KG1 (cell line): ENCODE measurements around the gene TRIM41.
"Not testable (repeated sequence)": the region's sequence is repeated elsewhere in the genome, so short reads cannot be mapped to it uniquely, and the experiment has no call there.

ENCODE experiments used
- DNase-seq: peaks from one replicate; lab custom pipeline; 2025; lab: John Stamatoyannopoulos, UW

The TRIM41 gene

GRCh38 chr5:181211208-181211607, 11.9 kb upstream of the TRIM41 start:
- no peak for DNase-seq

GRCh38 chr5:181212080-181212479, 11.0 kb upstream of the TRIM41 start:
- no peak for DNase-seq

DNA sequence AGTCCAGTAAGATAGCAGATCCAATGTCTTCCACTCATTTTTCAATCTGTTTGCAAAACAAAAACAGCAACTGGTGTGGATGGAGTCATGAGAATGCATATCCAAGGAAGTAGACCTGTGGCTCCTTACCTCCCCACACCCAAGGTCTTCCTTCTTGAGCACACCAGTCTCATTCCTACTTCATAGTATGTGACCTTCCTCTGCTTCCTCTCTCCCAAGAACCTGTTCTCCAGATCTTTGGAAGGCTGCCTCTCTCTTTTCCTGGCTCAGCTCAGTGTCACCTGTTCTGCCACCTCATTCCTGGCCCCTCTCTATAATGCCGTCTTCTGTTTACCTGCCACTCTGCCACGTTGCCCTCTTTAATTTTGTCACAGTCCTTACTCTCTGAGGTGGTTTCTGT, 10.1 kb upstream of the TRIM41 start:
- no peak for DNase-seq

GRCh38 chr5:181214249-181214648, 8.8 kb upstream of the TRIM41 start:
- DNase-seq = not testable (repeated sequence)

DNA sequence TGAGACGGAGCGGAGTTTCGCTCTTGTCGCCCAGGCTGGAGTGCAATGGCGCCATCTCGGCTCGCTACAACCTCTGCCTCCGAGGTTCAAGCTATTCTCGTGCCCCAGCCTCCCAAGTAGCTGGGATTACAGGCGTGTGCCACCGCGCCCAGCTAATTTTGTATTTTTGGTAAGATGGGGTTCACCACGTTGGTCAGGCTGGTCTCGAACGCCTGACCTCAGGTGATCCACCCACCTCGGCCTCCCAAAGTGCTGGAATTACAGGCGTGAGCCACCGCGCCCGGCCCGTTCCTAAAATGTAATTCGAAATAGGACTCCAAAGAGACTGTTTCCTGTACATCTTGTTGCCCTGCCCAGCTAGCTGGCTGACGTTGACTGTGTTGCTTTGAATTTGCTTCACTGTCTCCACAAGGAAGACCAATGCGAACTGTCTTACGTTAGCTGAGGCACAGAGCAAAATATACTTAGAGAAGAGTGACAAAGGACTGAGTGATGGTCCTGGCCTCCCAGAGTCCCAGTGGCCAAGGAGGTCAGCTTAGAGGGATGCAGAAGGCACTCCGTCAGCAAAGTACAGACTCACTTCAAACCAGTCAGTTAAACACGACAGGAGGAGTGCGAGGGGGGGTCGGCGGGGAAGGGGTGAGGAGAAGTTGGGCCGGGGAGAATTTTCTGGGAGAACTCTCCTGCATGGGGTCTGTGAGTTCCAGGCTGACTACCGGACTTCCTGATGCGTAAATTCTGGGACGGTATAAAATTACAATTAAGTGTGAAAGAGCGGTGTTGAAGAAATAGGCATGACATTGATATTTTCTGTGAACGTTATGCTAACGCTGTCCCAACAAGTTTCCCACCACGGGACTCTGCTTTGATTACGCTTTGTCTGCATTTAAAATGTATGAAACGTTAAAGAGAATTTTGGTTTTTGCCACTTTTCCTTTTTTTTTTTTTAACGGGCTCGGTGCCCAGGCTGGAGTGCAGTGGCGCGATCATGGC, 6.8 kb upstream of the TRIM41 start:
- DNase-seq = no peak

- DNase-seq = no peak
These were observed 5.8 kb upstream of the TRIM41 start for GRCh38 chr5:181217111-181217802.

DNA sequence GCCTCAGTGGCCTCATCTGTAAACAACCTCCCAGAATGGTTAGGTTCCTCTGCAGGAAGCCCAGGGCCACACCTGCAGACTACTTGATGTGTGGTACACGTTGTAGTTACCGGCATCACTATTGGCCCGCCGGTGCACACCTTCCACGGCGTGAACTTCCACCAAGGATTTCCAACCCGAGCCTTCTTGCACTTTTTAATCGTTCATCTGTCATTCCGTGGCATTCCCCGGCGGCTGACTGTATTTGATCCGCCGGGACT, 5.3 kb upstream of the TRIM41 start:
- DNase-seq = no peak

DNA sequence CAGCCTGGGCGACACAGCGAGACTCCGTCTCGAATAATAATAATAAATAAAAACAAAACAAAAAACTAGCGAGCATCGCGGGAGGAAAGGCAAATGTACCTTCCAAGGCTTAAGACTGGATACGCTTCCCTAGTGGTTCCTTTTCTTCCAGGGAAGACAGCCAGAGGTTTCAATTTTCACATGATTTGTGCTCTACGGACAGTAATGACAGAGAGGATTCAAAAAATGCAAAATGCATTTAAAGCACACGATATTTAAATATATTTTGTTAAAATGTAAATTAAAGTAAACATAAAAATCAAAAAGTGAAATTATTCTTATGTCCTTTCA, 4.3 kb upstream of the TRIM41 start:
- no peak for DNase-seq

- no peak for DNase-seq
These were observed 3.6 kb upstream of the TRIM41 start for GRCh38 chr5:181219262-181220177.

DNA sequence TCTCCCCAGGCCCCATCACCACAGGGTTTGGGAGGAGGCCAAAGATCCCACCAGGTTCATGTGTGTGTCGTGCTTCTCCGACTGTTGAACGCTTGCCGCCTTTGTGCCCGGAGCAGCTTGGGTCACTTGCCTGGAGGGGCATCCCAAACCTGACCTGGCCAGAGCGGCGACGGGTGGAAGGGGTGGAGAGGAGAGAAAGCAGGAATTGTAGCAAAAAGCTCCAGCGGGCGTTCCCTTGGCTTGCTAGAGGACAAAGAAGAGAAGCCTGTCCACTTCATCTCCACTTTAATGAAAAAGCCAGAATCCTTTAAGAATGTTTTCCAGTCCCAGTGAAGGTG, 2.9 kb upstream of the TRIM41 start:
- DNase-seq = no peak

DNA sequence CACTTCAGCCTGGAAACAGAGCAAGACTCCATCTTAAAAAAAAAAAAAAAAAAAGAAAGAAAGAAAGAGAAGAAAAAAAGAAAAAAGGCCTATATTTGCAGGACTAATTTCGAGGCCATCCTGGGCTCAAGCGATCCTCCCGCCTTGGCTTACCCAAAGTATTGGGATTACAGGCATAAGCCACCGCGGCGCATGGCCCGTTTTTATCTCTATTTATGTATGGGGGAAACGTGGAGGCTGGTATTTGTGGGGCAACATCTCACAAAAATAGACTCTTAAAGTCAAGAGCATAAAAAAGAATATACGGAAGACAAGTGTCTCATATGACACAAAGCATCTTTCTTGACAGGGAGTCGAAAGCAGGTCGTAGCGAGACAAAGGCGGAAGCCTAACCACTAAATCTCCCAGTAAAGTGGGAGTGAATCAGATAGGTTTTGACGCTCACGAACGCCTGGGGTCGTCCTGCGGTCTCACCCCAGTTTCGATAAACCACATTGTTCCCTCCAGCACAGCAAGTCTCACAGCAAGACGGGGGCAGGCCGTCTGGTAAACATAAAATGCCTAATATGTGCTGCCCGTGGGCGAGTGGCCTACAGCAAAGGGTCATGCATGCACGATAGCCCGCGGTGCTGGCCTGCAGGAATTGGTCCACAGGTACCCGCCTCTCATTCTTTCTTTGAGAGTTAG, 1.8 kb upstream of the TRIM41 start:
- no peak for DNase-seq

DNA sequence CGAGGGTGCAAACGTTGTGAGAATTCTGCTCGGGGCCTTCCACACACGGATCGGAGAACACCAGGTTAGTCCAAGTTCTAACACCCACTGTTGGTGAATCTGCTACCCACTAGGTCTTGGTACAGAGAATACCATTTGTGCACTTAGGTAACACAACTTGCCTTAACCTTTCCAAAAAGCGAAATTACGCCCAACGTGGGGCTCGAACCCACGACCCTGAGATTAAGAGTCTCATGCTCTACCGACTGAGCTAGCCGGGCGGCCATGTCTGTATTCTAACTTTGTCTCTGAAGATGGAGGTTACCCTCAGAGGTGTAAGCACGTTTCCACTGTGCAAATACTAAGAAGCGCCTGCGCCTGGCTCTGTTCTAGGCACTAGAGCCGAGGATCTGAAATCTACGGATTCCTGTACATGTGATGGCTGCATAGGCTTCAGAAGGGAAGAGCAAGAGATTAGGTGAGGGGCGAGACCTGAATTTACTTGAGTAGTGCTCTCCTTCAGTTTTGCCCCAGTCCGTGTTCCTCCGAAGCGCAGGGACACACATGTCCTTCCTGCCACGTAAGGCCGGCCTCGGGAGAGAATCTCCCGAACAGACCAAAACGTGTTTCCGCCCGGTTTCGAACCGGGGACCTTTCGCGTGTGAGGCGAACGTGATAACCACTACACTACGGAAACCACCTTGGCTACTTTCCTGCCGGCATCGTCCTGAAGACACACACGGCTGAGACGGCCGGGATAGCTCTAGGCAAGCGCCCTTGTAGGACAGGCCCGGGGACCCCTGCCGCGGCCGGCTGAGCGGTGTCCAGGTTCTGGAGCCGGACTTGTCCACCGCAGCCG, 1.1 kb upstream of the TRIM41 start:
- DNase-seq = no peak

- no peak for DNase-seq
These were observed 437 bp upstream of the TRIM41 start for GRCh38 chr5:181222630-181223057.

DNA sequence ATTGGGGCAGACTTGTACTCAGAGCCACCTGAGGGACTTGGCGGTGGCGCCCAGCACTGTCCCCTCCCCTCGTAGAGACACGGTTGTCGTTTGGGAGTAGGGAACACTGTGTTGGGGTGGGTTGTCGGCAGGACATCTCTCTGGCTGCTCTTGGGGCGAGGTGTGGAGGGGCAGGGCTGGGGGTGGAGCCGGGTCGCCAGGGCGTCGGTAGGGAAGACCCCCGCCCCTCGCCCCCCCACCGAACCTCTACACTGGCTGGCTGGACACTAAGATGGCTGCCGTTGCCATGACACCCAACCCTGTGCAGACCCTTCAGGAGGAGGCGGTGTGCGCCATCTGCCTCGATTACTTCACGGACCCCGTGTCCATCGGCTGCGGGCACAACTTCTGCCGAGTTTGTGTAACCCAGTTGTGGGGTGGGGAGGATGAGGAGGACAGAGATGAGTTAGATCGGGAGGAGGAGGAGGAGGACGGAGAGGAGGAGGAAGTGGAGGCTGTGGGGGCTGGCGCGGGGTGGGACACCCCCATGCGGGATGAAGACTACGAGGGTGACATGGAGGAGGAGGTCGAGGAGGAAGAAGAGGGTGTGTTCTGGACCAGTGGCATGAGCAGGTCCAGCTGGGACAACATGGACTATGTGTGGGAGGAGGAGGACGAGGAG, 778 bp downstream of the TRIM41 start:
- DNase-seq = no peak

DNA sequence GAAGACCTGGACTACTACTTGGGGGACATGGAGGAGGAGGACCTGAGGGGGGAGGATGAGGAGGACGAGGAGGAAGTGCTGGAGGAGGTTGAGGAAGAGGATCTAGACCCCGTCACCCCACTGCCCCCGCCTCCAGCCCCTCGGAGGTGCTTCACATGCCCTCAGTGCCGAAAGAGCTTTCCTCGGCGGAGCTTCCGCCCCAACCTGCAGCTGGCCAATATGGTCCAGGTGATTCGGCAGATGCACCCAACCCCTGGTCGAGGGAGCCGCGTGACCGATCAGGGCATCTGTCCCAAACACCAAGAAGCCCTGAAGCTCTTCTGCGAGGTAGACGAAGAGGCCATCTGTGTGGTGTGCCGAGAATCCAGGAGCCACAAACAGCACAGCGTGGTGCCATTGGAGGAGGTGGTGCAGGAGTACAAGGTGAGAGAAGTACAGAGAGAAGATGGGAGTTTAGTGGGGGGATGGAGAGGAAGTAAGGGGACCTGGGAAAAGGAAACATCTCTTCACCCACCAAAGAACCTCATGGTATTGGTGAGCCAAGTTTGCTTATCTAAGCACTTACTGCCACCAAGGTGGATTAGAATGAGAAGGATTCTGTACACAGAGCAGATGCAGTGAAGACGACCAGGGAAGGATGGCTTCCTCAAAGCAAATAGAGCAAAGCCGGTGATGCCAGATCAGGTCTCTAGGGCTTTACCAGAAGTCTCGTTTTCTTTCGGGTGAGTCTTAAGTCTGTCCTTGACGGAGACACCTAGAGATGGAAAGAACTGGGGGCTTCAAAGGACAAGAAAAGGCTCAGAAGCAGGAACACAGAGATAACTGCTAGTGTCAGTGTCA, 1.5 kb downstream of the TRIM41 start:
- no peak for DNase-seq

DNA sequence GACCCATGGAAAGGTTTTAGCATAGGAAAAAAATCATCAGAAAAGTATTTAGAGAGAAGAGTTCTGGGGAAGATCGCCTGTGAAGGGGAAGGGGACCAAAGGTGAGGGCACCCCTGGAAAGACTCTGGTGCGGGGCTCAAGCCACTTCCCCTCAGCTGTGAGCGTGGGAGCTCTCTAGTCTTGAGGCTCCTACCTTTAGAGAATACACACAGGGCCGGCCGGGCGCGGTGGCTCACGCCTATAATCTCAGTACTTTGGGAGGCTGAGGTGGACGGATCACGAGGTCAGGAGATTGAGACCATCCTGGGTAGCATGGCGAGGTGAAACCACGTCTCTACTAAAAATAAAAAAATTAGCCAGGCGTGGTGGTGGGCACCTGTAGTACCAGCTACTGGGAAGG, 6.9 kb downstream of the TRIM41 start:
- no peak for DNase-seq

DNA sequence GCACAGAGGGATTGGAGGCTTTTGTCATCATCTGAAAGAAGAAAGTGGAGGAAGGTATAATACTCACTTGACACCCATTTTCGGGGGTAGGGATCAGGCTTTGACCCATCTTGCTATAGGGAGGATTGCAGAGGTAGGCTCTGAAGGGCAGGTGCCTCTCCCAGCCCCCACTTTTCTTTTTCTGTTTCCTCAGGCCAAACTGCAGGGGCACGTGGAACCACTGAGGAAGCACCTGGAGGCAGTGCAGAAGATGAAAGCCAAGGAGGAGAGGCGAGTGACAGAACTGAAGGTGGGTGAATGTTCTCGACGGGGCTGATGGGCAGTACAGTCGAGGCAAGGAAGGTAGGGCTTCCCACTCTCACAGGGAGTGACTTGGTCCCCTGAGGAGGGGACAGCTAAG, 7.5 kb downstream of the TRIM41 start:
- DNase-seq = no peak

- no peak for DNase-seq
These were observed 8.4 kb downstream of the TRIM41 start for GRCh38 chr5:181231432-181231831.

- DNase-seq = no peak
These were observed 9.5 kb downstream of the TRIM41 start for GRCh38 chr5:181232593-181232992.
